IPS-15b (cell line): Measurements from ENCODE around the gene ZNF12.
"Not testable (repeated sequence)": the region's sequence is repeated elsewhere in the genome, so short reads cannot be mapped to it uniquely, and the experiment has no call there.

ENCODE experiments used
- H3K27me3 ChIP-seq: one replicate; pipeline ENCODE4 v1.6.1; 2013; ENCODE audit warnings: low read length; ENCODE audit not compliant: control insufficient read depth, insufficient read depth
- H3K36me3 ChIP-seq: one replicate; pipeline ENCODE4 v1.6.1; 2013; ENCODE audit warnings: low read length; ENCODE audit not compliant: control insufficient read depth, insufficient read depth
- H3K4me1 ChIP-seq: one replicate; pipeline ENCODE4 v1.6.1; 2013; ENCODE audit warnings: mild to moderate bottlenecking, low read length; ENCODE audit not compliant: control insufficient read depth, insufficient read depth
- H3K4me3 ChIP-seq: one replicate; pipeline ENCODE4 v1.5.1; 2013; ENCODE audit warnings: low read depth, low read length
- H3K9ac ChIP-seq: one replicate; pipeline ENCODE4 v1.6.1; 2013; ENCODE audit warnings: low read depth, mild to moderate bottlenecking, low read length
- H3K9me3 ChIP-seq: one replicate; pipeline ENCODE4 v1.6.1; 2013; ENCODE audit warnings: mild to moderate bottlenecking, low read length; ENCODE audit not compliant: control insufficient read depth, insufficient read depth

The ZNF12 gene

GRCh38 chr7:6706666-6707407, at the start of gene ZNF12:
ZNF12 (minus strand) TSS chr7:6706947; CDS start chr7:6705173, 1,774 bp downstream.
- no peaks in the 10 kb centered on the region for H3K27me3 ChIP-seq
- H3K4me1 ChIP-seq, result no peaks in the 10 kb centered on the region
- H3K9ac ChIP-seq, result peak within 1 kb of the TSS; percentile 89
- H3K4me3 ChIP-seq, result peak within 1 kb of the TSS; percentile 81
- peaks cover 6% of the 10 kb centered on the region for H3K36me3 ChIP-seq
- H3K9me3 ChIP-seq, result peaks cover 5% of the 10 kb centered on the region

GRCh38 chr7:6753964-6754363, 47.2 kb upstream of the ZNF12 start, which contains the start of gene RSPH10B2:
RSPH10B2 (plus strand) TSS chr7:6754103; CDS start chr7:6757678, 3,575 bp downstream.
- not testable (repeated sequence) for H3K4me1 ChIP-seq, H3K9ac ChIP-seq, H3K9me3 ChIP-seq, H3K36me3 ChIP-seq, H3K27me3 ChIP-seq, H3K4me3 ChIP-seq

GRCh38 chr7:6750173-6750572, 43.4 kb upstream of the ZNF12 start:
- not testable (repeated sequence) for H3K36me3 ChIP-seq, H3K9me3 ChIP-seq, H3K4me1 ChIP-seq

GRCh38 chr7:6749335-6749734, 42.6 kb upstream of the ZNF12 start:
- H3K4me1 ChIP-seq, H3K36me3 ChIP-seq, H3K9me3 ChIP-seq, H3K9ac ChIP-seq, H3K27me3 ChIP-seq, H3K4me3 ChIP-seq: not testable (repeated sequence)

More at GRCh38 chr7:6750173-6750572, 43.4 kb upstream of the ZNF12 start:
- not testable (repeated sequence) for H3K27me3 ChIP-seq, H3K4me3 ChIP-seq, H3K9ac ChIP-seq

GRCh38 chr7:6744410-6745100, 37.8 kb upstream of the ZNF12 start:
- not testable (repeated sequence) for H3K36me3 ChIP-seq, H3K27me3 ChIP-seq, H3K4me1 ChIP-seq, H3K9me3 ChIP-seq, H3K9ac ChIP-seq, H3K4me3 ChIP-seq

- not testable (repeated sequence) for H3K36me3 ChIP-seq, H3K4me1 ChIP-seq, H3K9ac ChIP-seq, H3K4me3 ChIP-seq, H3K9me3 ChIP-seq, H3K27me3 ChIP-seq
These were observed 31.7 kb upstream of the ZNF12 start for GRCh38 chr7:6738415-6738814.

- Histone ChIP-seq H3K9me3 (no peaks in the 10 kb centered on the region), H3K4me3 (peak overlapping the region; percentile 85), H3K27me3 (no peaks in the 10 kb centered on the region), H3K4me1 (no peaks in the 10 kb centered on the region), H3K9ac (peak overlapping the region; percentile 79), H3K36me3 (no peaks in the 10 kb centered on the region)
These were observed 23.5 kb upstream of the ZNF12 start for GRCh38 chr7:6730343-6730633.

- Histone ChIP-seq H3K4me1 (no peaks in the 10 kb centered on the region), H3K9me3 (no peaks in the 10 kb centered on the region), H3K27me3 (no peaks in the 10 kb centered on the region)
These were observed 23.0 kb upstream of the ZNF12 start for GRCh38 chr7:6729492-6730342.

GRCh38 chr7:6728893-6729491, 22.2 kb upstream of the ZNF12 start:
- H3K9ac ChIP-seq, H3K27me3 ChIP-seq, H3K36me3 ChIP-seq, H3K4me1 ChIP-seq, H3K9me3 ChIP-seq: not testable (repeated sequence)
- H3K4me3 ChIP-seq, result peak overlapping the region; percentile 85

More at GRCh38 chr7:6729492-6730342, 23.0 kb upstream of the ZNF12 start:
- H3K9ac ChIP-seq, result peak overlapping the region; percentile 79
- H3K4me3 ChIP-seq, result peak overlapping the region; percentile 85
- H3K36me3 ChIP-seq, result no peaks in the 10 kb centered on the region

GRCh38 chr7:6727663-6728062, 20.9 kb upstream of the ZNF12 start:
- H3K9ac ChIP-seq, result no peak overlapping the region

GRCh38 chr7:6726341-6726740, 19.6 kb upstream of the ZNF12 start:
- H3K9ac ChIP-seq, H3K9me3 ChIP-seq, H3K36me3 ChIP-seq, H3K4me1 ChIP-seq, H3K27me3 ChIP-seq, H3K4me3 ChIP-seq: not testable (repeated sequence)

More at GRCh38 chr7:6727663-6728062, 20.9 kb upstream of the ZNF12 start:
- Histone ChIP-seq H3K4me1 (no peaks in the 10 kb centered on the region), H3K4me3 (no peak overlapping the region), H3K9me3 (no peaks in the 10 kb centered on the region), H3K27me3 (no peaks in the 10 kb centered on the region), H3K36me3 (no peaks in the 10 kb centered on the region)
